Urothelium cell line (cell line): ENCODE data around the gene RNF212.
"Not testable (repeated sequence)": the region's sequence is repeated elsewhere in the genome, so short reads cannot be mapped to it uniquely, and the experiment has no call there.

Experiments used
- DNase-seq: peaks from one replicate; pipeline ENCODE4 v3.0.0; 2011; ENCODE audit warnings: low spot score, mixed read lengths
- FAIRE-seq: peaks from 2 replicates; lab custom pipeline; 2011; peaks lifted over from hg19 to GRCh38; lab: Jason Lieb, UNC

The RNF212 gene

DNA sequence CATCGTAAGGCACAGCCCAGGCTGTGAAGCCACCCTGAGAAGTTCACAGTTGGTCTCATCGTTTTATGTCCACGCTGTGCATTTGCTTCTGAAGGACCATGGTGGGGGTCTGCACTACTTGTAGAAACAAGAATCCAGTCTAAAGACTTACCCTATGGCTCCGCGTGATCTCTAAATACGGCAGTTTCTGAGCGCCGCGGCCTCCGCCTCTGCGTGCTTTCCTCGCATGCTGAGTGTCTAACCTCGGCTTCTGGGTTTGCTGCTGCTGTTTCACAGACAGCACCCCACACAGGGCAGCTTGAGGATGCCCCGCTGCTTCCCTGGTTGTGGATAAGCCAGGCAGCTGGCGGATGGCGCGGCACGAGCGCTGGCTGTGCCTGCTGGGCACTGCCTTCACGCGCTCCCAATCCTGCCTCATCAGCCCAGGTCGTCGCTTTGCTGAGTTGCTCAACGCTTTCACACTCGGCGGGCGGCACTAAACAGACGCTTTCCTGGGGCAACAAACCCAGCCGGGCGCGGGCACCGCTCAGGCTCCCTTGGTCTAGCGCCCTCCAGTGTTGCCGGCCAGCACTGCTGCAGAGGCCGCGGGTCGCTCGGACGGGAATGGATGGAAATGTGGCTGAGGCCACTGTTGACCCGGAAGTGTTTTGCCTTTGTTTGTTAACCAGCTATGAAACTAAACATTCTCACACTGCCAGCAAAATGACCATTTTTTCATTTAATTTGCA, 62.7 kb downstream of the RNF212 start:
- FAIRE-seq (no peak), DNase-seq (no peak)

DNA sequence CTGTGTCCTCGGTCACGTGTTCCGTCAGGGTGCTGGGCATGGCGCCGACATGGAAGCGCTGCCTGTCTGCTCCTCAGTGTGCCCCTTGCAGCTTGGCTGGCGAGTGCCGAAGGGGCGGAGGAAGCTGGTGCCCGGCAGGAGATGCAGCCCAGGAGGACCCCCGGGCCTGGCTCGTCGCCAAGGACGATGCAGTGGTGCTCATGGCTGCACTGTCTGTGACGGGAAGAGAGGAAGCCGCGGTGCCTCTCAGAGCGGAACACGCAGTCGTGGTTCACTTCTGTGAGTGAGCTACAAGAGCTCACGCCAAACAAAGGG, 63.8 kb downstream of the RNF212 start:
- no peak for DNase-seq
- no peak for FAIRE-seq

DNA sequence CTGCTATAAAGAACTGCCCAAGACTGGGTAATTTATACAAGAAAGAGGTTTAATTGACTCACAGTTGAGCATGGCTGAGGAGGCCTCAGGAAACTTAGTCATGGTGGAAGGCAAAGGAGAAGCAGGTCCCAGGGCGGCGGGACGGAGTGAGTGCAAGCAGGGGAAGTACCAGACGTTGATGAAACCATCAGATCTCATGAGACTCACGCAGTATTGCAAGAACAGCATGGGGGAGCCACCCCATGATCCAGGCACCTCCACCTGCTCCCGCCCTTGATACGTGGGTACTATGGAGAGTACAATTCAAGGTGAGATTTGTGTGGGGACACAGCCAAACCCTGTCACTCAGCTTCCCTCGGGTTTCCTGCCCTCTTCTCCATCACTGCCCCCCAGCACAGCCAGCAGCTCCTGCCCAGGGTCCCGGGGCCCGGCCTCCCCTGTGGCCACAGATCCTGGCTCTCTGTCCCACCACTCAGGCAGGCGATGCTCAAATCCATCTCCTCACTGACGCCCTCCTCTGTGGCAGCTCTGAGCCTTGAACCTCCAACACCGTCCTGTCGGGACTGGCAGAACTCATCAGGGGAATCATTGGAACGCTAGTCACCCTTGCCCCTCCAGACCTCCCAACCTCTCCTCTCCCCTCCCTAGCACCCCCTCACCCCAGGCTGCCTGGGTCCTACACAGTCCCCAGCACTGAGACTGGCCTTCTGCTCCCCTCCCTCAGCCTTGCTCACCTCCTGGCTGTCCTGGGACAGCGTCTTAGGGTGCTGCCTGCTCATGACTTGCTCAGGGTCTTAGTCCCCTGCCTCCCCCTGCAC, 64.4 kb downstream of the RNF212 start:
- no peak for DNase-seq
- no peak for FAIRE-seq

DNA sequence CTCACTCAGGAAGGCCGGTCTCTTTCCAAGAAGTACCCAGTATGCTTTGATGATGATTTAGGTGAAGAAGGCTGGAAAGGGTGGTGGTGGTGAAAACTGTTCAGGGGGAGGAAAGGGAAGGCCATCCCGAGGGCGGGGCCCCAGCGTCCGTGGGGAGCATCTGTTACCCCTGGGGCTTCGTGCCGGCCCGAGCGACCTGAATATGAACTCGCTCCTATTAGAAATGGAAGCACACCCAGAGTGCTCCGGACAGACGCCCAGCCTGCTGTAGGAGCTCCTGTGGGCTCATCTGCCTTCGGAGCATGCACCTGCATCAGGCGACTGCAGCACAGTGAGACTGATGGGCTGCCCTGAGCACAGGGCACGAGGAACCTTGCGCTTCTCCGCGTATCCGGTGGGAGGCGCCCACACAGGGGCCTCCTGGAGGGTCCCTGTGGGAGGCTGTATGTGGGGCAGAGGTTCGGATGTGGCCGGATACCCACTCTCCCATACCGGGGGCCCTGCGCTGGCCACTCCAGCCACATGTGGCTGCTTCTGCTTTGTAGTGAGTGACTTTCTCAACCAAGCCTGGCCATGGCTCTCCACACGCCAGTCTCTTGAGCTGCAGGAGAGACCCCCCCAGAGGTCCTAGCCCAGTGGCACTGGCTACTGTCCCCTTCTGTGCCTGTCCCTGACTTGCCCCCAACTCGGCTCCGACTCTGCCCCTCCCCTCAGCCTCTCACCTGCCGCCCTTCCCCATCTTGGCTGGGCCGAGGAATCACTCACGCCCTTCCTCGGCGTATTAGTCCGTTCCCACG, 65.2 kb downstream of the RNF212 start:
- FAIRE-seq (no peak), DNase-seq (no peak)

DNA sequence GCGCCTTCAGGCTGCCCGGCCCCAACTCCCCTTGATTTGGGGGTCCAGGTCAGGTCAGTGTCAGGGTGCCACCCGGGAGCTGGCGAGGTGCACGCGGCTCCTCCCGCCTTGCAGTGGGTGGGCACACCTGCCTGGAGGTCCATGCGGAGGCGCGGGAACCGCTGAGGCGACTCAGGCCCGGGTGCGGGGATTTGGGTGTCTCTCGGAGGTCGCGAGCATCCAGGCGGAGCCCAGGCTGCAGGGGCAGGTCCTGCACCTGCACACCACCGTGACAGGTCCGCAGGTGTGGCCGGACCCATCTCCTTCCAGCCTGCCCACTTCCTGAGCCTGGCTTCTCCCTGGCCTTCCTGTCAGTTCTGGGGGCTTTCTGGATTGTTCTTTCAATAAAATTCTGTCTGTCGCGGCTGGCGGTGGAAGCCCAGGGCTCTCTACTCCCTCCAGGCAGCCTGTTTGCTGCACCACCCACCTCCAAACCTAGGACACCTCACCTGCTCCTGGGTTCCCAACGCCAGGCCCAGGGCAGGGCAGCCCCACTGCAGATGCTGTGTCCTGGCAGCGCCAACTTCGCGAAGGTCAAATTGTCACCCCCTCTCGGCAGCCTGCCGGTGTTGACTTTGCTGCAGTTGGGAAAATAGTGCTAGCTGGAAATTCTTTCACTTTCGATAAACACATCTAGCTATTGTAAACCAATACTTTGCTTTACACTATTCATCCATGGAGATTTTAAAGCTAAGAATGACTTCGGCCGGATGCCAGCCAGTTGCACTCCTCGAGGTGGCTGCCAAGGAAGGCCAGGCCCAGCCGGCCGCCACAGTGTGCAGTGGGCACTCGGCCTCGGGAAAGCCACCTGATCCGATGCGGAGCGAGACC, 66.0 kb downstream of the RNF212 start:
- no peak for FAIRE-seq
- no peak for DNase-seq

DNA sequence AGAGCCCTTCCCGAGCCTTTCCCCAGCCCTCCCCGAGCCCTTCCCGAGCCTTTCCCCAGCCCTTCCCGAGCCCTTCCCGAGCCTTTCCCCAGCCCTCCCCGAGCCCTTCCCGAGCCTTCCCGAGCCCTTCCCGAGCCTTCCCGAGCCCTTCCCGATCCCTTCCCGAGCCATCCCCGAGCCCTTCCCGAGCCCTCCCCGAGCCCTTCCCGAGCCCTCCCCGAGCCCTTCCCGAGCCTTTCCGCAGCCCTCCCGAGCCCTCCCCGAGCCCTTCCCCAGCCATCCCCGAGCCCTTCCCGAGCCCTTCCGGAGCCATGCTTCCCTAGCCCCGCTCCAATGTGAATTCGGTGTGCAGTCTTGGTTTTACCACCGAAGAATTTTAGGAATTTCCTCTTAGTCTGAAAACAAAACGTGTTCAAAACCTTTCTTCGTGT, 66.8 kb downstream of the RNF212 start:
- not testable (repeated sequence) for FAIRE-seq
- DNase-seq = peak; percentile 39

DNA sequence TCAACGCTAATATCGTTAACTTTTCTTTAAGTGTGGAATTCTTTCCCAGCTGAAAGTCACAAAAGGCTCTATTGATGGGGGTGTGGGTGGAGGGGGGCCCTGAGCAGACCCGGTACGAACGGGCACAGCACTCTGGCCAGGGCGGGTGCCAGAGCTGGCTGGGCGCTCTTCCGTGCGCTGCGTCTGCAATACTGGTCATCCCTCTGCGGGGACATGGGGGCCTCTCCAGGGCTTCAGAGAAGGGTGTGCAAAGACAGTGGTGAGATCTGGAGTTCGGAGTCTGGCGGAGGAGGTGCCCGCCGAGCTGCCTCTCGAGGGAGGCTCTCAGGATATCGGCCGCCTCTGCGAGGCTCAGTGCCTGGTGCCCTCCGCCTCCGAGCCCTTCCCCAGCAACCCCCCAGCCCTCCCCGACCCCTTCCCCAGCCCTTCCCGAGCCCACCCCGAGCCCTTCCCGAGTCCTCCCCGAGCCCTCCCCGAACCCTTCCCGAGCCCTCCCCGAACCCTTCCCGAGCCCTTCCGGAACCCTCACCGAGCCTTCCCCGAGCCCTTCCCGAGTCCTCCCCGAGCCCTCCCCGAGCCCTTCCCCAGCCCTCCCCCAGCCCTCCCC, 67.7 kb downstream of the RNF212 start:
- DNase-seq (no peak), FAIRE-seq (no peak)

DNA sequence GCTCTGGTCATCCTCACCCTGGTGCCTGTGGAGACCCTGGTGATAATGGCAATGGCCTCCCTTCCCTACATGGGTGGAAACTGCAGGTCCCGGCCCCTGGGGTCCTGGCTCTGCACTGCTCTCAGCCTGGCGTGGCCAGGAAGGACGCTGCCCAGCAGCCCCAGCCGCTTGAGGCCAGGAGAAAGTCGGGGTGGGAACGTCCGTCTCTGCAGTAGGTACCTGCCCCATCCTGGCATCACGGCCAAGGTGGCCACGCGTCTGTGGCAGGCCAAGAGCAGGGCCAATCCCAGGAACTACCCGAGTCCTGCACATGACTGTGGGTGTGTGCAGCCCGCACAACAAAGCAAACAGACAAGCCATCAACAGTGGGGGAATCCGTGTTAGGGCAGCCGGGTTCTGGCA, 68.2 kb downstream of the RNF212 start:
- DNase-seq = no peak
- FAIRE-seq = no peak

DNA sequence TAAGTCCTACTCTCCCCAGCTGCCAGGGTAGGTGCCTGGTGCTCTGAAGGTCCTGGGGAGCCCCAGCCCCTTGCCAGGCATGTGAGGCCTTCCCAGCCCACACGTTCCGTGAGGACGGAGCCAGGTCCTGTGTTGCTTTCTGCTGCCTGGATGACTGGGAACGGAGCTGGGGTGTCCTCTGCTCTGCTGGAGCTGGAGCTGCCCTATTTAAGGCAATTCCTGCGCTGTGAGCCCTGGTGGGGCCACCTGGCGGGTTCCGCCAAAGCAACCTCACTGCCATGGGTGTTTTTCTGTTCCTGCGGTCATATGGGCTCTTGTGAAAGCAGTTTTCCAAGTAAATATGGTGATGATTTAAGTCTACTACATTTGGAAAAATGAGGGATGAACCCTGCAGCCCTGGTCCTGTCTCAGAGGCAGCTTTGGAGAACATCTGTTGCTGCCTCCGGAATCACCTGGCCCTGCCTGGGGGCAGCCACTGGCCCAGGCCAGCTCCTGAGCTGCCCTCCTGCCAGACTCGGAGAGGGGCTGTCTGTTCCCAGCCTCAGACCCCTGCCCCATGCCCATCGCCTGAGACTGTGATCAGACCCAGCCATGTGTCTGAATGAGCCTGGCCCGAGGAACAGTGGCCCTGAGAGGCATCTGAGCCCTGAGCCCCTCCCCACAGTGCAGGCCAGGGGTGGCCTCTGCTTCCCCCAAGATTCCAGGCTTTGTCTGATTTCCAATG, 68.7 kb downstream of the RNF212 start:
- DNase-seq = no peak
- FAIRE-seq = no peak

DNA sequence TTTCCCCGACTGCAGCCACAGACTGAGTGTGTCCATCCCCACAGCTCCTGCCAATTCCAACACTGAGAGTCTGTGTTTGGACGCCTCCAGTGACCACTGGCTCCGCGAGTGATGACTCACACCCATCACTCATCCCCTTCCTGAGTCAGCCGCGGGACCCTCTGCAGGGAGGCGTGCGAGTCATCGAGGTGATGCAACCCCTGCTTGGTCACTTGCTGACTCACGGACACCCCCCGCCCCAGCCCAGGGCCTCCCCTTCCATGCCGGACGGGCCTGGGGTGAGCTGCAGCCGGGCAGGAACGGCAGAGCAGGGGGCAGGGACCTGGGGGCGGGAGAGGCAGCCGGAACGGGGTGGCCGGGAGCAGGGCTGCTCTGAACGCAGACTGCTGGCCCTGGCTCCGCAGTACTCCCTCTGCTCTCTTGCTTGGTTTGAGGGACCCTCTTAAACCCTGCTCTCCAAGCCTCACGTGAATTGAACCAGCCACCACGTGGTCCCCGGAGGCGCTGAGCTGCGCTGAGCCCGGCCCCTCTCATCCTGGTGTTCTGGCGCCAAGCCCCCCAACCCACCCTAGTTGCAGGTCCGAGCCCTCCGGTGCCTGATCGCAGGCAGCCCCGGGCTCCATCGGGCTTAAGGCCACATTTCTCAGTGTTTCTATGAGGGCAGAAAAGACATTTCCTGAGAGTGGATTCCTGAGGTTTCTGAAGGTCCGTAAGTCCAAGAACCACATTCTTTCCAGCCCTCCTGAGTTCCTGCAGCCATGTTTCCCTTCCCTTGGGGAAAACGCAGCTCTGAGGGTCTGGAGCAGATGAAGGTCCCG, 69.5 kb downstream of the RNF212 start:
- FAIRE-seq (peak; percentile 86), DNase-seq (peak; percentile 88)

DNA sequence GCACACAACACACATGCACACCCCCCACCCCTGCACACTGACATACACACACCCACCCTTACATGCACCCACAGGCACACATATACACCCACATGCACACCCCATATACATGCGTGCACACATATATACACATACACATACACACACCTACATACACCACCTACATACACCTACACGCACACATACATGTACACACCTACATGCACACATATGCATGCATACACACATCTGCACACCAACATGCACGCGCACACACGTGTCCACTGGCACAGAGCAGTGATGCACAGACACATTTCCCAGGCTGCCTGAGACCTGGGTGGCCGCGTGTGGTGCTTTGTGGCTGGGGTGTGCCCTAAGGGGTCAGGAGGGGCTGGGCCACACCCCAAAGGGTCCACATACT, 70.2 kb downstream of the RNF212 start:
- DNase-seq (no peak), FAIRE-seq (peak; percentile 20)

DNA sequence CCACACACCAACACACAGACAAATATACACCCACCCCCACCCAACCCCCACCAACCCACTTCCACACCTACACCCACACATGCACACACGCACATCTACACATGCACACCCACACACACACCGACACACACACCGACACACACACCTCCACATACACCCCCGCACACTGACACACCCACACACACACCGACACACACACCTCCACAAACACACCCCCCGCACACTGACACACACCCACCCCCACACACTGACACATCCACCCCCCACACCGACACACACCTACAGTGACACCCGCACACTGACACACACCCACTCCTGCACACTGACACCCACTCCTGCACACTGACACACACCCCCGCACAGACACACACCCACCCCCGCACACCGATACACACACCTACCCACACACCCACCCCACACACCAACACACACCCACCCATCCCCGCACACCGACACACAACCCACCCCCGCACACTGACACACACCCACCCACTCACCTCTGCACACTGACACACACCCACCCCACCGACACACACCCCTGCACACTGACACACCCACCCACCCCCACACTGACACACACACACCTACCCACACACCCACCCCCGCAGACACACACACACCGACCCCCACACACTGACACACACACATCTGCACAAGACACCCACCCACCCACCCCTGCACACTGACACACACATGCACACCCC, 70.9 kb downstream of the RNF212 start:
- DNase-seq (no peak), FAIRE-seq (peak; percentile 65)

DNA sequence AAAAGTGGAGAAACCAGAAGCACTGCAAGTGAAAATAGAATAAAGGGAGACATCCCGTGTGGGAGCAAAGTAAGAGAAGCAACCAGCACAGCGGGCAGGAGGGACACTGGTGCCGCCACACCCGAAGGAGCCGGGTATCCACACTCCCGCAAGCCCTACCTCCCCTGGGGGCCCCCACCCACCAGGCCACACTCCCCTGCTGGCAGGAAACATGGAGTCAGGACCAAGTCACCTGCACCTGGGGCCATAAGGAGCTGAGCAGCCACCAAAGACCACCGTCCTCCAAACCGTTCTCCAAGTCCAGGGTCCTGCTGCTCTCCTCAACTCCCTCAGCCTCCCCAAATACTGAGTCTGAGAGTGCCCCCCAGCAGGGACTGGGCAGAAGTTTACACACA, 71.4 kb downstream of the RNF212 start:
- no peak for FAIRE-seq

DNA sequence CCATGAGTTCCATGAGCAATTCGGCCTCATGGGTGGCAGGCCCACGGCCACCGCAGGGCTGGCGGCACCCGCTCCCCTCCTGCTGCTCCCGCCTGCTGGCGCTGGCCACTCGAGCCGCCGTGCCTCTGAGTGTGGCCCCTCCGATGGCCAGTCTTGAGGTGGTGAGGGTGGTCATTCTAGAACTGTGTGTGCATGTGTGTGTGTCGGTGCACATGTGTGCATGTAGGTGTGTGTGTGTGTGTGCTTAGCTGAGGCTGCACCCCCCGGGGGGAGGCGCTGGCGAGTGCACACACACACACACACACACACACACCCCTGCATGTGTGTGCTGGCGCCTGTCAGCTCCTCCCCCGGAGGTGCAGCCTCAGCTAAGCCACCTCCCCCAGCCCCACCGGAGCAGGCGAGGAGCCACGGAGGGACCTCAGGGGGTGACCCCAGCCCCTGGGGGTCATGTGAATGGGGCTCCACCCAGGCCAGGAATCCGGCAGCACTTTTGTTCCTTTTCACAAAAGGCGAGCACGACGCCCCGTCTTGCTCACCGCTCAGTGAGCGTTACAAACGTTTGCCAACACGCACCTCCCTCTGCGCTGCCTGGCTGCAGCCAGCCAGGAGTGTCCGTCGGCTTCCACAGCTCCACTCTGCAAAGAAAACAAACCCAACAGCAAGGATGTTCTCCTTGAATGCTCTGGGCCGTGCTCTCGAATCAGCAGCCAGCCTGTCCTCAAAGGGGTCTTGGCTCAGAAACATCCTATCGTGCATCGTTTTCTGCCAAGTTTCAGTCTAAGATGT, 72.0 kb downstream of the RNF212 start:
- DNase-seq = no peak
- FAIRE-seq = no peak

More for the DNA sequence above, 71.4 kb downstream of the RNF212 start:
- DNase-seq = no peak

DNA sequence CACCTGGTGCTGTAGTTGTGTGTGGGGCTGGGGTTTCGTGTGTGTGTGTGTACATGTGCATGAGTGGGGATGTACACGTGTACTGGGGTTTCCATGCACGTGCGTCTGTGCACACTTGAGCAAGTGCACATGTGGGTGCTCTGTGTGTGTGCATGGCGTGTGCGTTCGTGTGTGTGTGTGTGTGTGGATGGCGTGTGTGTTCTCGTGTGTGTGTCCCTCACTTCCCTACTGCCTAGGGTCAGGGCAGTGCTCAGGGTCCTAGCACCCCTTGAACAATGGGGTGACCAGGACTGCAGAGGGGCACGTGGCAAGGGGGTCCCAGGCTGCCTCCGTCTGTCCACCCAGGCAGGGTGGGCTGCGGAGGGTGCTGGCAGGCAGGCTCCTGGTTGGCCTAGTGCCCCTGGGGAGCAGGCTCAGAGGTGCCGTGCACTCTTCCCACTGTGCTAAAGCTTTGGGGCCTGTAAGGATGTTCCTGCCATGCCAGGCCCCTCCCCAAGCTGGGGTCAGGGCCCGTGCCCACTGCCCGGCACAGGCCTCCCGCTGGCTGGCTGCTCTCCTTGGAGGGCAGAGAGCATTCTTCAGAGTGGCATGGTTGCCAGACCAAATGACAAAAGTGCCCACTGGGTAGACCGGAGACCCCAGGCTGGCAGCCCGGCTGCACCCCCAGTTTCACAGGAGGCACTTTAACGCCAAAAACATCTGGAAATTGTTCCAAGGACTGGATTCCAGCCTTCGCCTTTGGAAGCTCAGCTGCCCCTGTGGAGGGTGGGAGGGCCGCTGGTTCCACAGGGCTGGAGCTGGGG, 72.8 kb downstream of the RNF212 start:
- FAIRE-seq (no peak), DNase-seq (no peak)

DNA sequence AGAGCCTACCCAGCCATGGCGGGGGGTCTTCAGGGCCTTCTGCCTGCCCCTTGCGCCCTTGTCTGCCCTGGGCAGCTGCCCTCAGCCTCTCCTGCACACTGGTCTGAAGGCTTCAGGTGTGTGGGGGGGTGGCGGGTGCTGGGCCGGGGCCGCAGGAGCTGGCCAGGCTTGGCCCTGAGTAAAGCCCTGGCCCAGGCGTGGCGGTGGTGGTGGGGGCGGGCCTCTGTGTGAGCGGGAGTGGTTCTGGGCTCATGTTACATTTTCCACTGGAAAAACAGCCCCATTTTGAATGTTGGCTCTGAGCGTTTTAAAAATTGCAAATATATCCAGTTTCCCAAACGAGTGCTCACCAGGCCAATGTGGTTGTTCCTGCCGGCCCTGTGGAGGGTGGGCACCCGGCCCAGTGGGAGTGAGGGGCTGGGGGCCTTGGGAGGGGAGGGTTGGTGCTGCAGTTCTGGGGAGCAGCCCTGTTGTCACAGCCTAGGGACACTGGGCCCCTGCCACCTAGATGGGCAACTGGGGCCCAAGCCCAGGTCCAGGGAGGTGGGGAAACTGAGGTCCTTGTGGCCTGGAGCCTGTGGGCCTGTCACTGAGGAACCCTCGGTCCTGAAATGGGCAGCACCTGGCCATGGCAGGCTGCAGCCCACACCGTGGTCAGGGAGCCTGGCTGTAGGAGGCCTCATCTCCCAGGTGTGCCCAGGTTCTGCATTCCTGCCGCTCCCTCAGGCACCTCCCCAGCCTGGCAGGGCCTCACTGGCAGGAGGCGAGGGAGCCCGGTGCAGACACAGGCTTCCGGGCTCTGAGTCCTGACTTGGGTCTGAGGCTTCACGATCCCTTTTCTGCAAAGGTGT, 73.6 kb downstream of the RNF212 start:
- FAIRE-seq = no peak

More for the DNA sequence above, 73.6 kb downstream of the RNF212 start:
- DNase-seq = peak; percentile 40
